OCI-M2 (cell line): ENCODE measurements around the gene ADPRHL1.
"Not testable (repeated sequence)": the region's sequence is repeated elsewhere in the genome, so short reads cannot be mapped to it uniquely, and the experiment has no call there.

Experiments
- DNase-seq: peaks from one replicate; lab custom pipeline; 2025; ENCODE audit not compliant: unreplicated experiment; lab: John Stamatoyannopoulos, UW

The ADPRHL1 gene

GRCh38 chr13:113403255-113404104 is 49.8 kb downstream of the ADPRHL1 start:
- DNase-seq, result no peak

DNA sequence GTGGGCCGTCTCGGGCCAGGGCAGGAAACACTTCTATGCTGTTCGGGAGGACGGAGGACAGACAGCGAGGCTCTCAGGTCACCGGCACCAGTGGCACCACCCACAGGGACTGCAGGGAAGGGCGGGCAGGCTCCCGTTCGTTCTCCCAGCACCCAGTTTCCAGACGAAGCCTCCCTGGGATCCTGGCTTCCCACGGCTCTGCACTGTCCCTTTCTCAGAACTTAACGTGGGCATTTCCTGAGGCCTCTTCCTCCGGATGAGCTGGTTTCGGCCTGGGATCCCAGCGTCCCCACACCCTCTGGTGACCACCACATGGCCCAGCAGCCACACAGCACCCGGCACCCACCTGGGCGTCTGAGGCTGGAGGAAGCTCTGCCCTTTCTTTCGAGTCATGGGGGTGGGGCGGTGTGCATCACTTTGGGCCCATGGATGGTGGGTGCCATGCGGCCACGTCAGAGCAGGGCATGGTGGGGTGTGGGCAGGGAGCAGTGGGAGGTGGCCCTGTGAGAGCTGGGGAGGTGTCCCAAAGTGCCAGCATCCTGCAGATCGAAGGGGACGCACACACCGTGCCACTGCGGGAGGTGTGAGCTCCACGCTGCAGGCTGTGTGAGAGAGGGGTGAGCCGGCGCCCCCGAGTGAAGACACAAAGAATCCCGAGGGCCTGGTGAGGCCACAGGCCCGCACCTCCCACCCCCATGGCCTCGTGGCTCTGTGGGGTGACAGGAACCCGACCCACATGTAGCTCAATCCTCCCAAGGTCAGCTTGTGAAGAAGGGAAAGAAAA is 50.6 kb downstream of the ADPRHL1 start:
- no peak for DNase-seq

- DNase-seq, result no peak
These were observed 51.6 kb downstream of the ADPRHL1 start for GRCh38 chr13:113401452-113402415.

DNA sequence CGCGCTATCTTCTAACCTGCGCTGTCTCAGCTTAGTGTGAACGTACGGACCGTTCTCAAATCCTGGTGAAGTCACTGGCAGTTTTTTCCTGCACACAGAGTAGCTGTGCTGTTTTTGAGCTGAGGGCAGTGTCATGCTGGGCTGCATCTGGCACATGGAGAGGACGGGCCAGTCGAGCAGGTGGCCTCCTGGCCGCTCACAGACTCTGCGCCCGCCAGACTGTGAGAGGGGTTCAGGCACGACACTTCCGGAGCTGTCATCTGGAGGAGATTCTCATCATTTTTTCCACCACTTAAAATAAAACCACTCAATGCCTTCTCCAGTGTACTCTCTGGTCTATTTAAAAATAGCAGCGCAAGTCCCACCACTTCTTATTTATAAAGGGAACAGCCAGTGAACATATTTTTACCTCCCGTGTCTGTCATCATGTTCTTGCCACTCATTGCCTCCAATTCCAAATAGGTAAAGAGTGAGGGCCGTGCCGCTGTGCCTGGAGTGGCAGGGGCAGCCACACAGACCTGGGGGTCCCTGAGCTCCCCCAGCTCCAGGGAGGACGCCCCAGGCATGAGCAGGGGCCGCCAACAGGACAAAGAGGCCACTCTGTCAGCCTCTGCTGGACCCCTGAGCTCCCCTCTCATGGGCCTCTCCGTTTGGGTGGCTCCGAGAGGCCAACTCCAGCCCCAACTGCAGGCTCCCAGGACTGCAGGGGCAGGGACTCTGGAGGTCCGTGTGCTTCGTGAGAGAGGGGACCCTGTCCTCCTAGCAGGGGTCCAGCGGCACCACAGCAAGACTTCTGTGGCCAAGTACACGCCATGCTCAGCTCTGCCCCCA is 52.5 kb downstream of the ADPRHL1 start:
- no peak for DNase-seq

DNA sequence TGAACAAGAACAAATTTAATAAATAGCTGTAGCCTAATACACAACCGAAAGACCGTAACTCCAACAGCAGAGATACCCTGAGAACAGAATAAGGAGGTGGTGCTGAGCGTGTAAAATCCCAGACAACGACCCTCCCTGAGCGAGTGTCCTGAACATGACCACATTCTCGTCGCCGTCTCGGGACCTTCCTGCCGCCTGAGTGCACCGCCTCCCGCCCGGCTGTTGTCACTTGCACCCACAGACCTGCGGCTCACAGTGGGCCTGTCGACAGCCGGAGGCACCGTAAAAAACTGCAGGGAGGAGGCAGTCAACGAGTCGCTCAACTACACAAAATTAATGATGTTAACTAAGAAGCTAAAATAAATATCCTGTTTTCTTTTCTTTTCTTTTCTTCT is 53.5 kb downstream of the ADPRHL1 start:
- DNase-seq, result no peak

DNA sequence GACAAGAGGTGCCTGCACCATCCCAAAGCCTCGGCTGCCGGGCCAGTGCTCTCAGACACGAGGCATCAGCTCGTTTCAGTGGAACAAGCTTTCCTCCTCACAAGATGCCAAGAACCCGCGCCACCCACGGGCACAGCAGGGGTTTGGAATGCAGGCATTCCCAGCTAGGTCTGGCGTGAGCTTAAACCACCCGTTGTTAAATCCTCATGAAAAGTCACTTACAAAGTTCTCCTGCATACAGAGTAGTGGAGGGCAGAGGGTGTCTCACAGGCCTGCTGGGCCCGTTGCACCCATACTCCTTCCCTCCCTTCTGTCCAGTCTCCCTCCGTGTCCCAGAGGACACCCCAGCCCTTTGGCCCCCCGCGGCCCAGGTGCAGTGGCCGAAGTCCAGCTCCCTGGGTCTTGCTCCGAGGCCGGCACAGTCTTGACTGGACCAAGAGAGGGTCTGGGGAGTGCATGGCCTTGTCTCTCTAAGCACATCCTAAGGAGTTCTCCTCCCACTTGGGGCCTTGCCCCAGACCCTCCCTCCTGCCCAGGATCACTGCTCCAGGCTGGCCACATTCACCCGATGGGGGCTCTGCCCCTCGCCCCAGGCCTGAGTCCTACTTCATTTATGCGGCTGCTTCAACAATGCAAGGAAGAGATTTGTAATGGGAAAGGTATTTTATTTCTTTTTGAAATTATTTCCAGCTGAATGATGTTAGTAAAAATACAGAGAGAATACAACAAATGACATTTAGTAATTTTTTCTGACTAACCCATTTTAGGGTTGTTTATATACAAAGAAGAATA is 54.1 kb downstream of the ADPRHL1 start:
- DNase-seq, result no peak

DNA sequence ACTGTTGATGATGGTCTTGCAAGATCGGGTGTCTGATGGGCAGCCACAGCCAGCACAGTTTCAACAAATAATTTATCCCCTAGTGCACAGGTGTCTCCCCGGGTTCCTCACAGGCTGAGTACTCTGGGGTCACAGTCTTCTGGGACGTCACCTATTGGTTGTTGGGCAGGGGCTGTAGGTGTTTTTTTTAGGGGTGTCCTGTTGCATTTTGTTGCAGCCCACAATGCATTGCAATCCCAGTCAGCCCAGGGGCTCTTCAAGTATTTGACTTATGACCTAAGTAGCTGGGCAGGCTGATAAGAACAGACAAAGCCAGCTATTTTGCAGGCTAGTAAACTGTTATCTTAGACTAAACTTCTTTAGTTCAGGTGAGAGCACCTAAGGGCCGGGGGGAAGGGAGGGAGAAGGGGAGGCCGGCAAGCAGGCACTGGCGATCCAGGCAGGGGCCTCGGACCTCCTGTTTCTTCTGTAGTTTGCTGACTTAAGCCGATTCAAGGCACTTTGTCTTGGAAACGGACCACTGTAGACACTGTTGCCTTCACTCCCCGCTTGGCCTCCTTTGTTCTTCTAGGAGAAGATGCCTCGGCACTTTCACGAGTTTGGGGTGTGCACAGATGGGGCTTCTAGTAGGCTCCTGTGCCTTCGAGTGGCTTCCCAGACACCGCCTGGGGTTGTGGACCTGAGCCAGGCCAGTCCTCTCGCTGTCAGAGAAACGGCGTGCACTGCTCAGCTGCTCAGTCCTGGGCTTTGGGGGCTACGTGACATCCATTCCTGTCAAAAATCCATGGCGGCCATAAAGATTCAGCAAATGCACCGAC is 55.5 kb downstream of the ADPRHL1 start:
- DNase-seq, result no peak

DNA sequence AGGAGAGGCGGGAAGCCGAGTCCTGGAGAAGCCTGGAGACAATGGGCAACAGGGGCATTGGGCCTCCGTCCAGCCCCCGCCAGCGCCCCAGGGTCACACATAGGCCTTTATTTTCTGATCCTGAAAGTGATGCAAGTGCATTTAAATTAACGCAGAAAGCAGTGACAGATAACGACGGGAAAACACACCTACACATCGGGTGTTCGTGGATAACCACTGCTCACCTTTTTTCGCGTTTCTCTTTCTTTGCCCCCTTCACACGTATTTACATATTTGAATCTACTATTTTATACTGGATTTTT is 59.0 kb downstream of the ADPRHL1 start:
- DNase-seq, result no peak

DNA sequence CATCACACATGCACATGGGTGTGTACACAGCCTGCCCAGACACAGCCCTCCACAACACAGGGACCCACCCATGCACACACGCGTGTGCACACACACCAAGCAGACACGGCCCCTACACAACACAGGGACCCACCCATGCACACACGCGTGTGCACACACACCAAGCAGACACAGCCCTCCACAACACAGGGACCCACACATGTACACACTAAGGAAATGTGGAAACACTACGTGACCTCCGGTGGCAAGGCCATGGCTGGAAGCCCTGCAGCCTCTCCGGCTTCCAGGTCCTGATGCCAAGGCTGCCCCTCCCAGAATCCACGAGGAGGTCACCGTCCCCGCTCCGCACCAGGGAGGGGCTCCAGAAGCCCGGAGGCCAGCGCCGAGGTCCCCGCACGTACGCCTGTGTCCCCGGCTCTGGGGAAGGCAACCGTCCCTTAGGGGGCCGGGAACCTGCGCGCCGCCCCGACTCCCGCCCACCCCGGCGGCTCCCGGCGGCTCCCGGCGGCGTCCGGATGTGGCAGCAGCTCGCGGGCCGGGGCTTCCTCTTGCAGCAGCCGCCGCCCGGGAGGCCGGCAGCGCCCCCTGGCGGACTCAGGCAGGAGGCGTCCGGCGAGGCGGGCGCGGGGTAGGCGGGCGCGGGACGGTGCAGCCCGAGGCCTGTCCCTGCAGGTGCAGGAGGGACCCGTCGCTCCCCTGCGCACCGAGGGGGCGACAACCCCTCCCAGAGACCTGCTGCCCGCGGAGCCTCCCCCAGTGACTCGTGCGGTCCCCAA is 59.5 kb downstream of the ADPRHL1 start:
- no peak for DNase-seq

DNA sequence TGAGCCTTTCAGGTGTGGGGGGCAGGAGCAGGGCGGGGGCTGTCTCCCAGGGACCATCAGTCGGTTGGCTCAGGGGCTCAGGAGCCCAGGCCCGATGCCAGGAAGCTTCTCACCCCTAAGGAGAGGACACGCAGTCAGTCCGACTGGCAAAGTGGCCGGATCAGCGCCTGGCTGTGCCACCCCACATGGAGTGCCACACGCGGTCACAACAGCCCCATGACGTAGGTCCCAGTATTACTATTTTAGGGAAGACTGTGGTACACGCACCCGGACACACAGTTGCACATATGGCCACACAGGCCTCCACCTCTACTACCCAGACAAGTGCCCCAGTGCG is 60.1 kb downstream of the ADPRHL1 start:
- no peak for DNase-seq

DNA sequence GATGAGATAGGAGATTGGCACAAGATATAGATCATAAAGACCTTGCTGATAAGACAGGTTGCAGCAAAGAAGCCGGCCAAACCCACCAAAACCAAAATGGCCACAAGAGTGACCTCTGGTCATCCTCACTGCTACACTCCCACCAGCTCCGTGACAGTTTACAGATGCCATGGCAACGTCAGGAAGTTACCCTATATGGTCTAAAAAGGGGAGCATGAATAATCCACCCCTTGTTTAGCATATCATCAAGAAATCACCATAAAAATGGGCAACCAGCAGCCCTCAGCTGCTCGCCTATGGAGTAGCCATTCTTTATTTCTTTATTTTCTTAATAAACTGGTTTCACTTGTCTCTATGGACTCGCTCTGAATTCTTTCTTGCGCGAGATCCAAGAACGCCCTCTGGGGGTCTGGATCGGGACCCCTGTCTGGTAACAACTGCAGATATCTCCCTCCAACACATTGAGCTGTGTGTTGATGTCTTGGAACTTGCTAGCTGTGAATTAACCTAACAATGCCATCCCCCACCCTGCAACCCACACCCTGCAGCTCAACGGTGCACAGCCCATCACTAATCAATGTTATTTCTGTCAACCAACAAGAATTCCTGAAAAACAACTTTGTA is 62.3 kb downstream of the ADPRHL1 start:
- no peak for DNase-seq

- not testable (repeated sequence) for DNase-seq
These were observed 63.7 kb downstream of the ADPRHL1 start for GRCh38 chr13:113389586-113389985.

DNA sequence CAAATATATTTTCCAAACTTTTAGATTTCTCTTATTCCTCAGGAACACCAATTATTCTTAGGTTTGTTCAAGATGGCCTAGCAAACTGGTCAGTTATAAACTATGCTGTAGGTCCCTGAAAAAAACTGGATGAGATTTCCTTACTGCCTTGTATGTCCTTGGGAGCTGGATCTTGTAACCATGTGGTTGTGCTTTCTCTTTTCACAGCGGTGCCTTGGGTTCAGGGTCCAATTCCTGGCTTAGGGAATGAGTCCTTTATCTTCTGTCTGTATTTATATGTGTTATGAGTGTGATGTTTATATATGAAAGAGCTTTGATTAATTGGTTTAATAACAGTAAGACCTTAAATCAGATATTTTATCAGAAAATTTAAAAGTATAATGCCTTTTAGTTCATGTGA is 65.9 kb downstream of the ADPRHL1 start:
- no peak for DNase-seq

- DNase-seq, result no peak
These were observed 70.2 kb downstream of the ADPRHL1 start for GRCh38 chr13:113383089-113383488.

GRCh38 chr13:113382542-113382941 is 70.7 kb downstream of the ADPRHL1 start:
- DNase-seq, result not testable (repeated sequence)

DNA sequence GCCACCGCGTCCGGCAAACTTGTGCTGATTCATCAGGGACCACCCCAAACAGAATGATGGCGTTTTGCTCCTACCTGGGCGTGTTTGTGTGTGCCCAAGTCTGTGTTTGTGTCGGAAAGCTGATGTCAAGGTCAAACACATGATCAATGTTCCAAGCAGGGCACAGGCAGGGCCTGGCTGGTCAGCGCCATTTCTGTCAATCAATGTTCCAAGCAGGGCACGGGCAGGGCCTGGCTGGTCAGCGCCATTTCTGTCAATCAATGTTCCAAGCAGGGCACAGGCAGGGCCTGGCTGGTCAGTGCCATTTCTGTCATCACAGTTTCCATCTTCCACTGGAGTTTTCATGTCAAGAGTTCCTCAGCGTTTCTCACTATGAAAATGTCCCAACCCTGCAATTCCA is 74.5 kb downstream of the ADPRHL1 start:
- DNase-seq, result no peak

DNA sequence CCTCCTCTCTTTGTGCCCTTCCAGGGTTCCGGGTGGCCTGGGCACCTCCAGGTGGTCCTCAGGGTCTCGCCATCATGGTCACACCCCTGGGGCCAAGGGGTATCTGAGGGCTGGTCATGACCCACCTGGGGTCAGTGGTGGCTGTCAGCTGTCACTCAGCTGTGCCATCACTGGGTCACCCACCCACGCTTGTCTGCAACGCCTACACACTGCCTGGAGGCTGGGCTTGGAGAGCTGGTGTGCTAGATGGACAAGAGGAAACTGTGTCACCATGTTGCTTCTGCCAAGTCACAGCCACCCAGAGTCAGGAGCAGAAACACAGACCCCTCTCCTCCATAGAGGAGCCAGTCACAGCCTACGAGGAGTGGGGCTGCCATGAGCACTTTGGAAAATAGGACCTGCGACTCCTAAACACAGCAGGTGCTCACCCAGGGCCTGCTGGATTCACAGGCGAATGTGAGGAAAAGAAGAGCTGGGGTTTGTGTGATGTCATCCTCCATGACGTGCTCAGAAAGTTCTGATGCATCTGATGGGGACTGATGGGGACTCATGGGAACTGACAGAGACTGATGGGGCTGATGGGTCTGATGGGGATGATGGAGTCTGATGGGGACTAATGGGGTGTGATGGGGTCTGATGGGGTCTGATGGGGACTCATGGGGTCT is 78.6 kb downstream of the ADPRHL1 start:
- no peak for DNase-seq
